Prostate gland (tissue), 2 donors: ENCODE results near the gene DROSHA.
"Not testable (repeated sequence)": the region's sequence is repeated elsewhere in the genome, so short reads cannot be mapped to it uniquely, and the experiment has no call there.

Source experiments
- POLR2A ChIP-seq: fragments of 450-650 bp; IDR thresholded peaks from one replicate; pipeline ENCODE4 v1.6.1; 2016; ENCODE audit warnings: antibody characterized with exemption, mild to moderate bottlenecking
- POLR2AphosphoS5 ChIP-seq: sonication (generic); formaldehyde crosslinking; IDR thresholded peaks from one replicate; pipeline ENCODE4 v1.6.1; 2017; ENCODE audit warnings: antibody characterized with exemption
- TF ChIP-seq, protein P1 (sequence below), 4 experiments: fragments of 200-600 bp in 2 of 4; fragments of 450-650 bp in 2 of 4; sonication (generic) in 2 of 4; IDR thresholded peaks; 1 replicate in 3 of 4; 2 replicates in 1 of 4; pipeline ENCODE4 v1.5.1; 2016 to 2019; ENCODE audit warnings: antibody characterized with exemption in 4 of 4, mild to moderate bottlenecking in 2 of 4, moderate library complexity in 2 of 4

DNA sequence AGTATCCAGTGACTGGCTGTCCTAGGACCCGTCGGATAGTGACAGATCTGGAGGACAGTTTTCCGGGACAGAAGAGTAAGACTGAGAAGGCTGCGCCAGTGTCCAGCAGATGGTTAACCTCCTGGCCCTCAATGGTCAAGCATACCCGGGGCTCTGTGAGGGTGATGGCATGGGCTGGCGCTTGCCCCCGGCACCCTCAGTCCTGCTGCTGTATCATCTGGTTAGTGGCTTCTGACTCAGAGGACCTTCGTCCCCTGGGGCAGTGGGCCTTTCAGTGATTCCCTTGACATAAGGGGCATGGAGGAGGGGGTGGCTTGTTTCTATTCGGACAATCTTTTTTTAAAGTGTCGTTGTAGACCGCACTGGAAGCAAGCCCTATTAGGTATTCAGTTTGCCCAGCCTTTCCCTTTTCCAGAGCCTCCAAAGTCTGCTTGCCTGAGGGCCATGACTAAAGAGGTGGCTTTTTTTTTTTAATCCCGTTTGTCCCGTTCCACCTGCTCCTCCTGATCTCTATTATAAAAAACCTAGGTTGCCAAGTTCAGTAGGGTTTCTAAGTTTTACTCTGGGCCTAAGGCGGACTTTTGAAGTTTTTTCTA, 136.3 kb downstream of the DROSHA start:
- TF ChIP-seq, protein P1, sequence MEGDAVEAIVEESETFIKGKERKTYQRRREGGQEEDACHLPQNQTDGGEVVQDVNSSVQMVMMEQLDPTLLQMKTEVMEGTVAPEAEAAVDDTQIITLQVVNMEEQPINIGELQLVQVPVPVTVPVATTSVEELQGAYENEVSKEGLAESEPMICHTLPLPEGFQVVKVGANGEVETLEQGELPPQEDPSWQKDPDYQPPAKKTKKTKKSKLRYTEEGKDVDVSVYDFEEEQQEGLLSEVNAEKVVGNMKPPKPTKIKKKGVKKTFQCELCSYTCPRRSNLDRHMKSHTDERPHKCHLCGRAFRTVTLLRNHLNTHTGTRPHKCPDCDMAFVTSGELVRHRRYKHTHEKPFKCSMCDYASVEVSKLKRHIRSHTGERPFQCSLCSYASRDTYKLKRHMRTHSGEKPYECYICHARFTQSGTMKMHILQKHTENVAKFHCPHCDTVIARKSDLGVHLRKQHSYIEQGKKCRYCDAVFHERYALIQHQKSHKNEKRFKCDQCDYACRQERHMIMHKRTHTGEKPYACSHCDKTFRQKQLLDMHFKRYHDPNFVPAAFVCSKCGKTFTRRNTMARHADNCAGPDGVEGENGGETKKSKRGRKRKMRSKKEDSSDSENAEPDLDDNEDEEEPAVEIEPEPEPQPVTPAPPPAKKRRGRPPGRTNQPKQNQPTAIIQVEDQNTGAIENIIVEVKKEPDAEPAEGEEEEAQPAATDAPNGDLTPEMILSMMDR (IDR thresholded peaks at IDR 0.05): not testable (repeated sequence)
- TF ChIP-seq POLR2A, POLR2AphosphoS5: not testable (repeated sequence)
